Astrocyte (in vitro differentiated cells and primary cell): ENCODE measurements around the gene SULT6B1.

Experiments used
- EZH2 ChIP-seq: IDR thresholded peaks from 2 replicates; pipeline ENCODE4 v1.6.1; 2012; ENCODE audit warnings: mild to moderate bottlenecking, low read length, inconsistent platforms; ENCODE audit not compliant: insufficient read depth
- TF ChIP-seq, protein P1 (sequence below): IDR thresholded peaks from 2 replicates; pipeline ENCODE4 v1.5.1; 2011; ENCODE audit warnings: low read depth, mild to moderate bottlenecking, inconsistent platforms, low read length, moderate library complexity; ENCODE audit not compliant: insufficient read depth

DNA sequence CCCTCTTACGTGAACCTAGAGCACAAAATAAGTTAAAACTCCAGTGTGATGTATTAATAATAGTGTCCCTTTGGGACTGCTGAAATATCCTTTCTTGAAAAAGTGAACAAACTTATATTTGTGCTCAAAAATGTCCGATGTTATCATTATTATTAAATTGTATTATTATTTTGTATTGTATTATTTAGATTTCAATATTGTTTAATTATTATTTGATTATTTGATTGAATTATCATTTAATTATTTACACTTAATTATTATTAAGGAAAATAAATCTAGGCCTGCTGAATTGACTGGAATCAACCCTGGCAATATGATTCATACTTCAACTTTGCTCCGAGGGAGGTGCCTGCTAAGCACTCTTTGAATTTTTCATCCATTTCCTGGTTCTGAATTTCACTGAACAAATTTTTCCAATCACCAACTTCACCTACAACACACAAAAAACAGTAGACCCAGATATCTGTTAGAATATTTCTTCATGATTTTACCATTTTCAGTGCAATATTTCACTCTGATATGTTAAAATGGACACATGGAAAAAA, 20.8 kb downstream of the SULT6B1 start:
- TF ChIP-seq, protein P1, sequence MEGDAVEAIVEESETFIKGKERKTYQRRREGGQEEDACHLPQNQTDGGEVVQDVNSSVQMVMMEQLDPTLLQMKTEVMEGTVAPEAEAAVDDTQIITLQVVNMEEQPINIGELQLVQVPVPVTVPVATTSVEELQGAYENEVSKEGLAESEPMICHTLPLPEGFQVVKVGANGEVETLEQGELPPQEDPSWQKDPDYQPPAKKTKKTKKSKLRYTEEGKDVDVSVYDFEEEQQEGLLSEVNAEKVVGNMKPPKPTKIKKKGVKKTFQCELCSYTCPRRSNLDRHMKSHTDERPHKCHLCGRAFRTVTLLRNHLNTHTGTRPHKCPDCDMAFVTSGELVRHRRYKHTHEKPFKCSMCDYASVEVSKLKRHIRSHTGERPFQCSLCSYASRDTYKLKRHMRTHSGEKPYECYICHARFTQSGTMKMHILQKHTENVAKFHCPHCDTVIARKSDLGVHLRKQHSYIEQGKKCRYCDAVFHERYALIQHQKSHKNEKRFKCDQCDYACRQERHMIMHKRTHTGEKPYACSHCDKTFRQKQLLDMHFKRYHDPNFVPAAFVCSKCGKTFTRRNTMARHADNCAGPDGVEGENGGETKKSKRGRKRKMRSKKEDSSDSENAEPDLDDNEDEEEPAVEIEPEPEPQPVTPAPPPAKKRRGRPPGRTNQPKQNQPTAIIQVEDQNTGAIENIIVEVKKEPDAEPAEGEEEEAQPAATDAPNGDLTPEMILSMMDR = no peak
- no peak for TF ChIP-seq EZH2
